Measurements from ENCODE around the gene ATRNL1. TPM values are rescaled to one million over a fixed set of nuclear protein-coding genes. Genes with fewer than 3 reads are reported as not detected.

Gene ATRNL1
- total RNA-seq, 2 donors from 2014 or later, result 0.37 to 2.9 TPM

- no peak for DNase-seq
- Histone ChIP-seq H3K9me3 (no peaks in the 10 kb centered on the region), H3K4me1 (no peaks in the 10 kb centered on the region), H3K36me3 (no peaks in the 10 kb centered on the region), H3K27me3 (no peaks in the 10 kb centered on the region), H3K27ac (no peak overlapping the region), H3K9ac (ENCODE audit: low read depth in 2 of 2, low read length in 2 of 2) (no peak overlapping the region), H3K4me3 (no peak overlapping the region)
- no peak for TF ChIP-seq CTCF (IDR thresholded peaks at IDR 0.05)
- intact Hi-C loops (cut with DNase I), result no loop called here
Measured at GRCh38 chr10:115662422-115662821, 569.3 kb downstream of the ATRNL1 start.

GRCh38 chr10:115665549-115665948, 572.4 kb downstream of the ATRNL1 start:
- Histone ChIP-seq H3K27me3 (no peaks in the 10 kb centered on the region), H3K4me1 (no peaks in the 10 kb centered on the region), H3K9ac (ENCODE audit: low read depth in 2 of 2, low read length in 2 of 2) (no peak overlapping the region), H3K9me3 (no peaks in the 10 kb centered on the region), H3K27ac (no peak overlapping the region), H3K4me3 (no peak overlapping the region), H3K36me3 (no peaks in the 10 kb centered on the region)
- no peak for TF ChIP-seq CTCF (IDR thresholded peaks at IDR 0.05)
- intact Hi-C loops (cut with DNase I), result no loop called here
- DNase-seq, result no peak

- DNase-seq, result no peak
- Histone ChIP-seq H3K4me3 (no peak overlapping the region), H3K4me1 (no peaks in the 10 kb centered on the region), H3K9me3 (no peaks in the 10 kb centered on the region), H3K27me3 (no peaks in the 10 kb centered on the region), H3K9ac (ENCODE audit: low read depth in 2 of 2, low read length in 2 of 2) (no peak overlapping the region), H3K27ac (no peak overlapping the region), H3K36me3 (no peaks in the 10 kb centered on the region)
- TF ChIP-seq CTCF (IDR thresholded peaks at IDR 0.05), result no peak
- intact Hi-C loops (cut with DNase I), result no loop called here
Measured at GRCh38 chr10:115674496-115674895, 581.3 kb downstream of the ATRNL1 start.

- Histone ChIP-seq H3K27me3 (no peaks in the 10 kb centered on the region), H3K27ac (no peak overlapping the region), H3K9ac (ENCODE audit: low read depth in 2 of 2, low read length in 2 of 2) (no peak overlapping the region), H3K36me3 (no peaks in the 10 kb centered on the region), H3K4me3 (no peak overlapping the region), H3K4me1 (no peaks in the 10 kb centered on the region), H3K9me3 (no peaks in the 10 kb centered on the region)
- intact Hi-C loops (cut with DNase I), result no loop called here
- TF ChIP-seq CTCF (IDR thresholded peaks at IDR 0.05), result no peak
- DNase-seq, result no peak
Measured at GRCh38 chr10:115696747-115697146, 603.6 kb downstream of the ATRNL1 start.

GRCh38 chr10:115706026-115706425, 612.9 kb downstream of the ATRNL1 start:
- Histone ChIP-seq H3K9me3 (no peaks in the 10 kb centered on the region), H3K4me3 (no peak overlapping the region), H3K4me1 (no peaks in the 10 kb centered on the region), H3K27ac (no peak overlapping the region), H3K36me3 (no peaks in the 10 kb centered on the region), H3K9ac (ENCODE audit: low read depth in 2 of 2, low read length in 2 of 2) (no peak overlapping the region), H3K27me3 (no peaks in the 10 kb centered on the region)
- intact Hi-C loops (cut with DNase I), result loop anchor here (5.0 to 10.0 kb wide), 2 partner anchors 581 to 679 kb away; no protein-coding TSS in a partner anchor
- no peak for TF ChIP-seq CTCF (IDR thresholded peaks at IDR 0.05)
- no peak for DNase-seq

All from colonic mucosa (tissue), 4 donors.